ENCODE measurements around the gene PDCD7. TPM values are rescaled to one million over a fixed set of nuclear protein-coding genes. Genes with fewer than 3 reads are reported as not detected.
A peak's percentile ranks its signal among the peaks of the same experiment; 100 is the strongest.

Gene PDCD7
- total RNA-seq, 1 experiment from 2014 or later: 19.7 TPM

GRCh38 chr15:65069179-65069578, 64.4 kb downstream of the PDCD7 start:
- Histone ChIP-seq H3K36me3 (ENCODE audit: control insufficient read depth, insufficient read depth, low read length) (no peaks in the 10 kb centered on the region), H3K4me3 (ENCODE audit: low read depth in 2 of 2, low read length in 2 of 2) (no peak overlapping the region), H3K27ac (ENCODE audit: low read length) (no peak overlapping the region), H3K4me1 (ENCODE audit: control insufficient read depth, insufficient read depth, low read length) (no peaks in the 10 kb centered on the region), H3K27me3 (ENCODE audit: control insufficient read depth, insufficient read depth, low read length) (peaks cover 6% of the 10 kb centered on the region; the same call in 1 of the 2 replicates), H3K9me3 (ENCODE audit: control insufficient read depth, insufficient read depth, low read depth, low read length) (no peaks in the 10 kb centered on the region)
- ATAC-seq (no peak), DNase-seq (ENCODE audit: low read depth, low spot score) (no peak)
- BruUV-seq (replicated peaks): no TSS peak
- POLR2A ChIA-PET: no interaction called here
- TF ChIP-seq POLR2AphosphoS5 (IDR thresholded peaks at IDR 0.05; ENCODE audit: low read depth, low read length) (no peak), CTCF (IDR thresholded peaks at IDR 0.05) (no peak), TCF7L2 (IDR thresholded peaks at IDR 0.05; ENCODE audit: low read depth, low read length) (no peak), REST (IDR thresholded peaks at IDR 0.05; ENCODE audit: insufficient read depth in 1 of 2, low read depth in 2 of 2, low read length in 1 of 2) (no peak), SIN3A (IDR thresholded peaks at IDR 0.05; ENCODE audit: borderline replicate concordance, insufficient read depth, low read depth, low read length) (no peak)
- CTCF ChIA-PET: interaction anchor here (0.6 kb wide), 2 partner anchors 69 to 218 kb away, joined by 6 to 7 read pairs; partner anchors contain the start of gene PARP16
- in situ Hi-C loops (cut with HindIII; ENCODE audit: low pct_unique_long_range_greater_than_20kb, low sequenced_read_pairs) (no loop called here), intact Hi-C loops (cut with micrococcal nuclease; ENCODE audit: unreplicated experiment) (no loop called here)

GRCh38 chr15:65068403-65068788, 65.2 kb downstream of the PDCD7 start:
- no TSS peak for BruUV-seq (replicated peaks)
- TF ChIP-seq SIN3A (IDR thresholded peaks at IDR 0.05; ENCODE audit: borderline replicate concordance, insufficient read depth, low read depth, low read length): no peak
- no peak for TF ChIP-seq POLR2AphosphoS5 (IDR thresholded peaks at IDR 0.05; ENCODE audit: low read depth, low read length)
- no peak for TF ChIP-seq REST (IDR thresholded peaks at IDR 0.05; ENCODE audit: insufficient read depth in 1 of 2, low read depth in 2 of 2, low read length in 1 of 2)
- TF ChIP-seq CTCF (IDR thresholded peaks at IDR 0.05): no peak
- no peak for TF ChIP-seq TCF7L2 (IDR thresholded peaks at IDR 0.05; ENCODE audit: low read depth, low read length)
- Histone ChIP-seq H3K4me1 (ENCODE audit: control insufficient read depth, insufficient read depth, low read length) (no peaks in the 10 kb centered on the region), H3K27ac (ENCODE audit: low read length) (no peak overlapping the region), H3K36me3 (ENCODE audit: control insufficient read depth, insufficient read depth, low read length) (no peaks in the 10 kb centered on the region), H3K27me3 (ENCODE audit: control insufficient read depth, insufficient read depth, low read length) (peaks cover 6% of the 10 kb centered on the region; the same call in 1 of the 2 replicates), H3K4me3 (ENCODE audit: low read depth in 2 of 2, low read length in 2 of 2) (peak overlapping the region in 1 of 2 experiments; percentile 23; a peak in 1 of 4 replicates), H3K9me3 (ENCODE audit: control insufficient read depth, insufficient read depth, low read depth, low read length) (no peaks in the 10 kb centered on the region)
- no peak for DNase-seq (ENCODE audit: low read depth, low spot score)
- in situ Hi-C loops (cut with HindIII; ENCODE audit: low pct_unique_long_range_greater_than_20kb, low sequenced_read_pairs) (no loop called here), intact Hi-C loops (cut with micrococcal nuclease; ENCODE audit: unreplicated experiment) (loop anchor here (1.0 kb wide), 1 partner anchor 8 kb away; the partner anchor contains the start of gene KBTBD13)
- CTCF ChIA-PET: interaction anchor here (0.6 kb wide), 1 partner anchor 16 kb away, joined by 3 read pairs; no protein-coding TSS in a partner anchor
- POLR2A ChIA-PET: no interaction called here
- no peak for ATAC-seq

All from Panc1 (cell line).